GM19372 (cell line): ENCODE measurements around the gene CDK19.

Experiments used
- ATAC-seq: cut with Tn5 transposase; IDR thresholded peaks from one replicate; pipeline ENCODE4 v1.9.1; 2021; ENCODE audit warnings: mild to moderate bottlenecking, low read depth, moderate library complexity; ENCODE audit not compliant: unreplicated experiment

The CDK19 gene

GRCh38 chr6:110710115-110710514, 105.2 kb downstream of the CDK19 start:
- ATAC-seq = no peak

GRCh38 chr6:110708295-110708950, 106.8 kb downstream of the CDK19 start:
- ATAC-seq = no peak

- no peak for ATAC-seq
These were observed 109.7 kb downstream of the CDK19 start for GRCh38 chr6:110705543-110705942.

- no peak for ATAC-seq
These were observed 111.2 kb downstream of the CDK19 start for GRCh38 chr6:110703906-110704594.

GRCh38 chr6:110703010-110703905, 112.0 kb downstream of the CDK19 start:
- ATAC-seq = no peak

- ATAC-seq = no peak
These were observed 115.5 kb downstream of the CDK19 start for GRCh38 chr6:110699780-110700179.

GRCh38 chr6:110693994-110694393, 121.3 kb downstream of the CDK19 start:
- no peak for ATAC-seq

- no peak for ATAC-seq
These were observed 122.0 kb downstream of the CDK19 start for GRCh38 chr6:110693296-110693695.

GRCh38 chr6:110690916-110691315, 124.4 kb downstream of the CDK19 start:
- ATAC-seq = no peak

- ATAC-seq = no peak
These were observed 125.1 kb downstream of the CDK19 start for GRCh38 chr6:110690106-110690654.

GRCh38 chr6:110689275-110689935, 125.9 kb downstream of the CDK19 start:
- ATAC-seq = no peak

- no peak for ATAC-seq
These were observed 126.5 kb downstream of the CDK19 start for GRCh38 chr6:110688661-110689268.

- ATAC-seq = no peak
These were observed 127.9 kb downstream of the CDK19 start for GRCh38 chr6:110687326-110687725.

- no peak for ATAC-seq
These were observed 132.0 kb downstream of the CDK19 start for GRCh38 chr6:110683241-110683640.

GRCh38 chr6:110682460-110682853, 132.8 kb downstream of the CDK19 start:
- ATAC-seq = peak; percentile 97

GRCh38 chr6:110681543-110682459, 133.5 kb downstream of the CDK19 start:
- ATAC-seq = no peak

GRCh38 chr6:110676396-110676795, 138.9 kb downstream of the CDK19 start:
- no peak for ATAC-seq

- no peak for ATAC-seq
These were observed 141.2 kb downstream of the CDK19 start for GRCh38 chr6:110674096-110674495.

- no peak for ATAC-seq
These were observed 143.1 kb downstream of the CDK19 start for GRCh38 chr6:110672122-110672521.
